Left lobe of liver (tissue), 2 donors: ENCODE results near the gene UBE2R2. TPM values are rescaled to one million over a fixed set of nuclear protein-coding genes. Genes with fewer than 3 reads are reported as not detected.
"Not testable (repeated sequence)": the region's sequence is repeated elsewhere in the genome, so short reads cannot be mapped to it uniquely, and the experiment has no call there.

Experiments
- ATAC-seq: fragments of 200-7000 bp; cut with Tn5 transposase; one replicate; pipeline ENCODE4 v1.9.1; 2020; ENCODE audit warnings: mild to moderate bottlenecking, moderate library complexity
- DNase-seq: peaks from one replicate; pipeline ENCODE4 v3.0.0-alpha.2; 2020; ENCODE audit warnings: low spot score
- total RNA-seq: library from RNA; stranded (reverse); gene quantifications from one replicate; pipeline ENCODE4 v1.2.1, GENCODE V29; 2021
- donor health status: DM: no; HTN: no; CAD: no; lungs with moderate emphysema.
- donor health status: DM: no; HTN: yes; CAD: no.

UBE2R2 gene
- total RNA-seq, 1 donor from 2014 or later, result 22.9 TPM

DNA sequence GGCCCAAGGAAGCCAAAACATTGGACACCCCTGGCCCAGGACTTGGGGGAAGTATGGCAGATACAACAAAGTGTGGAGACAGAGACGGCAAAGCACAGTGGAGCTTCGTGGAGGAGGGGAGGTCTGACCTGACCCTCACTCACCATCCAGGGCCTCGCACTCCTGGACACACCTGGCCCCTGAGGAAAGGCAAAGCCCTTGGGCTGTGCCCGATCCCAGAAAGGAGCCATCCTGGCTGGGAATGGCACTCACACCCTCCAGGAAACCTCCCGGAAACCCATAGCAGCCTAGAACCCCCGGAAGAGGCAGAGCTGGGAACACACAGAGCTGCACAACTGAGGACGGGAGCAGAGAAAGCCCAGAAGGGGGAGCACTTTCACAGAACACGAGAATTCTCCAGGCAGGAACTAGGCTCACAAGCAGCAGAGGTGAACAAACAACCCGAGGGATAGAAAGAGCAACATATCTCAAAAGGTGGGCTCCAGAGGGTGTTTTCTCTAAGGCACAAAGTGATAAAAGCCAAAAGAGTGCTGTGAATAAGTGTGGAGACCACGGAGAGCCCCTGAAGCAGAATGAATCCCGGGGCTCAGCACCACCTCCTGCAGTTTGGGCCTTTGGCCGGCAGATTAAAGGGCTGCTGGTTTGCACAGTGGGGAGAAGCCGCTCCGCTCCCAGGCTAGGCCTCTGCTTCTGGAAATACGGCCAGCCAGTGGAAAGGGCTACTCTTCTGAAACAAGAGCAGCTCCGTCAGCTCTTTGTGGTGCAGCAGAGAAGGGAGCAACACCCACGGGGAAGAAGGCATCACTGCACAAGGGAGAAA, 108.2 kb downstream of the UBE2R2 start:
- DNase-seq (peak; percentile 63), ATAC-seq (peak; percentile 72)

DNA sequence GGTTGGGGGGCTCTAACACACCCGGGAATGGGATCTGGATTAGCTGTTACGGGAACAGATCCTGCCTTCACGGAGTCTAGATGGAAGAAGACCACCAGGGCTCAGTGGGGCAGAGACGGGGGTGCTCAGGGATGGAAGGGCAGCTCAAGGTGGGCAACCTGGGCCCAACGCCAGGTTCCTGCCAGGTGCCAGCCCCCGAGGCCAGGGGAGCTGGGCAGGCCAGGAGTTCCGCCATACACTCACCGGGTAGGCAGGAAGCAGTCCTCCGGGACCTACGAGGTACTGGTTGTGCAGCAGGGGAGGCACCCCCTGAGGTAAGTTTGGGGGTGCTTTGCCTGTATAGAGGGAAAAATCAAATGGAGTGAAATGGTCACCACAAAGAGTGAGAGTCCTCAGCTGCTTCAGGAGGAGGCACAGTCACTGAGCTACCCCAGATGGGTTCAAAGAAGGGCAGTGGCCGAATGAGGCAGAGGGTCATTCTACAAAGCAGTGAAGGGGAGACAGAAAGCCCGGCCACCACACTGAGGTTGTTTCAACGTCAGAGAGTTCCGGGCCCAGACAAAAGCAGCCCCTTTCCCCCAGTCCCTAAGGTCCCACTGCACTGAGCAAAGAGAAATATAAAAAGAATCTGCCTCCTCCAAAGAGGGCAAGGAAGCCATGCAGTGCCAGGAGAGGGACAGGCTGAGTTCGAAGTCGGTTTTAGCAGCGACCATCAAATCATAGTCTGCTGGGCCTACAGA, 110.0 kb downstream of the UBE2R2 start:
- ATAC-seq, result no peak

DNA sequence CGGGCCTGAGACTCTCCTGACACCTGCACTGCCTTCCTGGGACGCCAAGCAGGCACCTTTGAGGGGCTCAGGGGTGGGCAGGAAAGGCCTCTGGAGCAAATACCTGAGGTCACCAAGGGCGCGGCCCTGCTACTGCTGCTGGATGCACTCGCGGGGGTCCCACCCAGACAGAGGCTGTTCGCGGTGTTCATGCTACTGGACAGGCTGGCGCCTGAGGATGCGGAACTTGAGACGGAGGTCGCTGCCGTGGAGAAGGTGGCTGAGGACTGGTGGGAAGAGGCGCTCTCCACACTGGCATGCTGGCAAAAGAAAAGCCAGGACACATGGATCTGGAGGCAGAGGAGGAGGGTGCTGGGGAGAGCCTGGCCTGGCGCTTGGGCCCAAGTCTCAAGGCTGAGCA, 110.7 kb downstream of the UBE2R2 start:
- ATAC-seq, result no peak
- no peak for DNase-seq

More for the DNA sequence above, 110.0 kb downstream of the UBE2R2 start:
- DNase-seq, result no peak

- ATAC-seq (peak; percentile 55), DNase-seq (no peak)
These were observed 114.4 kb downstream of the UBE2R2 start for GRCh38 chr9:33931326-33931725.

GRCh38 chr9:33932078-33932807, 115.3 kb downstream of the UBE2R2 start:
- no peak for ATAC-seq
- no peak for DNase-seq

GRCh38 chr9:33934188-33934878, 117.4 kb downstream of the UBE2R2 start:
- ATAC-seq (no peak), DNase-seq (no peak)

- DNase-seq (no peak), ATAC-seq (peak; percentile 70)
These were observed 123.2 kb downstream of the UBE2R2 start for GRCh38 chr9:33939924-33940874.

GRCh38 chr9:33942471-33943083, 125.6 kb downstream of the UBE2R2 start:
- no peak for DNase-seq

GRCh38 chr9:33943389-33943788, 126.4 kb downstream of the UBE2R2 start:
- no peak for DNase-seq
- ATAC-seq, result peak; percentile 77

More at GRCh38 chr9:33942471-33943083, 125.6 kb downstream of the UBE2R2 start:
- ATAC-seq, result no peak

GRCh38 chr9:33946779-33947535, 130.0 kb downstream of the UBE2R2 start:
- ATAC-seq, result no peak
- DNase-seq, result no peak

DNA sequence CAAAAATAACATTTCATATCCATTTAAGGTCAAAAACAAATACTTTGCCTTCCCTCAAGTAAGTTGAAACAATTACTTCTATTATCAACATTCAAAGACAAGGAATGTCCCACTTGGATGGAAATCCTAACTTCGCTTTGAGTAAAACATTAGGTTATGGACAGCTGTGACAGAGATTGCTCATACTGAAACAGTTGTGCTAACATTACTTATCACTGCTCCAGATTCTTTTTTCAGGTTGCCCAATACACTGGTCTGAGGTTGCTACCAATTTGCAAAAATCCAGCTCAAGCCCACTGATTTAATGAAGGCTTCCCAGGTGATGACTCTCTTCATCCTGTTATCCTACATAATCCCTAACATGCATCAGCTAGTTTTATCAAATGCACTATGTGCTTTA, 133.4 kb downstream of the UBE2R2 start:
- no peak for DNase-seq
- no peak for ATAC-seq

- no peak for ATAC-seq
- DNase-seq, result no peak
These were observed 135.1 kb downstream of the UBE2R2 start for GRCh38 chr9:33952066-33952465.

DNA sequence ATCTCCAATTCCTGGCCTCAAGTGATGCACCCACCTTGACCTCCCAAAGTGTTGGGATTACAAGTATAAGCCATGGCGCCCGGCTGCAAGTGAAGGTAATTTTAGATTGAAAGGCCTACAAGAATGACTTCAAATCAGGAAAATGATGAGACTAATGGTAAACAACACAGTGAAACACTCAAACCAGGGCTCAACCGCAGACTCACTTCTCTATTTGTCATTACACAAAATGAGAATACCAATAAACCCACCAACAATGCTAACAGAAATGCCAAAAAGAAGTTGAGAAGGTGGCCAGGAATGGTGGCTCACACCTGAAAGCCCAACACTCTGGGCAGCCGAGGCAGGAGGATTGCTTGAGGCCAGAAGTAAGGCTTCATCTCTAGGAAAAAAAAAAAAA, 139.6 kb downstream of the UBE2R2 start:
- ATAC-seq (no peak), DNase-seq (no peak)

DNA sequence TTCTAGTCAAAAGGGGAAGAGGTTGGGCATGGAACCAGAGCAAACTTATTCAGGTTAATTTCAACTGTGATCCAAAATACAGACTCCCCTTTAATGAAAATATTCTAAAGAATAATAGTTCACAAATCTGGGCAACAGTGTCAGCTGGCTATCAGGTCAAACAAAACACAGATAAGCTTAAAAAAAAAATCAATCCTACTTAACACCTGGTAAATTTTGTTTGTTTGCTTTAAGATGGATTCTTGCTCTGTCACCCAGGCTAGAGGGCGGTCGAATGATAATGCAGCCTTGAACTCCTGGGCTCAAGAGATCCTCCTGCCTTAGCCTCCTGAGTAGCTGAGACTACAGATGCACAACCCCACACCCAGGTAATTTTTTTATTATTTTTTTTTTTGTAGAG, 142.8 kb downstream of the UBE2R2 start:
- ATAC-seq, result no peak
- no peak for DNase-seq

GRCh38 chr9:33962468-33962867, 145.5 kb downstream of the UBE2R2 start:
- not testable (repeated sequence) for DNase-seq, ATAC-seq

GRCh38 chr9:33964086-33964768, 147.3 kb downstream of the UBE2R2 start:
- no peak for DNase-seq
- no peak for ATAC-seq
